Measurements from ENCODE around the gene CNTFR. TPM values are rescaled to one million over a fixed set of nuclear protein-coding genes. Genes with fewer than 3 reads are reported as not detected.

CNTFR gene
- total RNA-seq, 6 experiments from 2014 or later: 0.71 to 12.5 (median 3.4) TPM

GRCh38 chr9:34547960-34548611 is 41.4 kb downstream of the CNTFR start:
- TF ChIP-seq POLR2A (IDR thresholded peaks at IDR 0.05): no peak
- TF ChIP-seq, protein P1, sequence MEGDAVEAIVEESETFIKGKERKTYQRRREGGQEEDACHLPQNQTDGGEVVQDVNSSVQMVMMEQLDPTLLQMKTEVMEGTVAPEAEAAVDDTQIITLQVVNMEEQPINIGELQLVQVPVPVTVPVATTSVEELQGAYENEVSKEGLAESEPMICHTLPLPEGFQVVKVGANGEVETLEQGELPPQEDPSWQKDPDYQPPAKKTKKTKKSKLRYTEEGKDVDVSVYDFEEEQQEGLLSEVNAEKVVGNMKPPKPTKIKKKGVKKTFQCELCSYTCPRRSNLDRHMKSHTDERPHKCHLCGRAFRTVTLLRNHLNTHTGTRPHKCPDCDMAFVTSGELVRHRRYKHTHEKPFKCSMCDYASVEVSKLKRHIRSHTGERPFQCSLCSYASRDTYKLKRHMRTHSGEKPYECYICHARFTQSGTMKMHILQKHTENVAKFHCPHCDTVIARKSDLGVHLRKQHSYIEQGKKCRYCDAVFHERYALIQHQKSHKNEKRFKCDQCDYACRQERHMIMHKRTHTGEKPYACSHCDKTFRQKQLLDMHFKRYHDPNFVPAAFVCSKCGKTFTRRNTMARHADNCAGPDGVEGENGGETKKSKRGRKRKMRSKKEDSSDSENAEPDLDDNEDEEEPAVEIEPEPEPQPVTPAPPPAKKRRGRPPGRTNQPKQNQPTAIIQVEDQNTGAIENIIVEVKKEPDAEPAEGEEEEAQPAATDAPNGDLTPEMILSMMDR (IDR thresholded peaks at IDR 0.05): peak; percentile 83 to 91 (median 88)
- no peaks in the 10 kb centered on the region for H3K36me3 ChIP-seq
- peak; percentile 78 to 80 (median 80) for DNase-seq
- 6% methylated on average over 13 of the region's 13 CpGs for WGBS (ENCODE audit: insufficient coverage, low coverage, low lambda C conversion rate, missing lambda C conversion rate)
- ATAC-seq: peak; percentile 81 to 87 (median 85)
- no peak overlapping the region for H3K4me3 ChIP-seq
- H3K27me3 ChIP-seq: no peaks in the 10 kb centered on the region
- no peaks in the 10 kb centered on the region for H3K9me3 ChIP-seq
- intact Hi-C loops (cut with DNase I): loop anchor here in 1 of 2 donors (2.0 kb wide), 1 partner anchor 45 kb away; no protein-coding TSS in a partner anchor
- H3K27ac ChIP-seq: no peak overlapping the region
- peaks cover 0 to 16% (median 8%) of the 10 kb centered on the region in 4 donors for H3K4me1 ChIP-seq

DNA sequence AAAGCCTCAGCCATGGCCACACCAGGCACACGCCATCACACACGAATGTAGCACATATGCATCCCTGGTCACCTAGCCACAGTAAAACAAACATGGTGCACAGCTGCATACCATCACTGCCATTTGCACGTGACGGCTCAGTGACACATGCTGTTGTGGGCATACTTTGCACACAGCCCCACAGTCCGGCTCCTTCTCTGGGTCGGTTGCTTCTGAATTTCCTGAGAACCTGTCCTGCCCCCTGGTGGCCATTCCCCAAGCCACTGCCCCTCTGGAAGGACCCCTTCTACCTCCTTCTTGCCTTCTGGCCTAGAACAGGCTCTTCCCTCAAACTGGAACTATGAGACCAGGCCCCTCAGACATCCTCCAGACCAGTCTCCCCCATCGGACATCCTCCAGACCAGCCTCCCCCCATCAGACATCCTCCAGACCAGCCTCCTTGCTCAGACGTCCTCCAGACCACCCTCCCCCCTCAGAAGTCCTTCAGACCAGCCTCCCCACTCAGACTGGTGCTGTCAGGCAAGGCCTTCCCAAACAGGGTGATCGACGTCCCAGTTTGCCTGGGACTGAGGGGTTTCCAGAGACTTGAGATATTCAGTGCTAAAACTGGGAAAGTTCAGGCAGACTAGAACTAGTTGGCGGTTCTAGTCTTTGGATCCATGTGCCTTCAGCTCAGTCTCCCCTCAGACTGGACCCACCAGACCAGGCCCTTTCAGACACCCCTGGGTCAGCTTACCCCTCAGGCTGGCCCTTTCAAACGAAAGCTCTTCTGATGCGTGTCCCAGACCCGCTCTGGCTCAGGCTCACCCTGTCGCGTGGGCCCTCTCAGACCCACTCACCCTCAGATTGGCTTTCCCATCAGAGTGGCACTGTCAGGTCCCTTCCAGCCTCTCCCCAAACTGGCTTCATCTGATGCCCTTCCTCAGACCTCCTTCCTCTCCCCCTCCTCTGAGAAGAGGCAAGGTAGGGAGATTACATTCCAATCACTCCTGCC is 42.4 kb downstream of the CNTFR start:
- Histone ChIP-seq H3K9me3 (no peaks in the 10 kb centered on the region), H3K4me1 (peaks cover 0 to 17% (median 8%) of the 10 kb centered on the region in 4 donors), H3K27ac (no peak overlapping the region), H3K36me3 (no peaks in the 10 kb centered on the region), H3K4me3 (no peak overlapping the region), H3K27me3 (no peaks in the 10 kb centered on the region)
- DNase-seq (peak in 2 of 3 donors; percentile 66 to 77), ATAC-seq (peak; percentile 63 to 74 (median 73))
- intact Hi-C loops (cut with DNase I): loop anchor here in 1 of 2 donors (2.0 kb wide), 1 partner anchor 46 kb away; no protein-coding TSS in a partner anchor
- 55% methylated on average over 11 of the region's 16 CpGs for WGBS (ENCODE audit: insufficient coverage, low coverage, low lambda C conversion rate, missing lambda C conversion rate)
- TF ChIP-seq, protein P1 (IDR thresholded peaks at IDR 0.05): peak; percentile 59 to 74 (median 70)
- no peak for TF ChIP-seq POLR2A (IDR thresholded peaks at IDR 0.05)

DNA sequence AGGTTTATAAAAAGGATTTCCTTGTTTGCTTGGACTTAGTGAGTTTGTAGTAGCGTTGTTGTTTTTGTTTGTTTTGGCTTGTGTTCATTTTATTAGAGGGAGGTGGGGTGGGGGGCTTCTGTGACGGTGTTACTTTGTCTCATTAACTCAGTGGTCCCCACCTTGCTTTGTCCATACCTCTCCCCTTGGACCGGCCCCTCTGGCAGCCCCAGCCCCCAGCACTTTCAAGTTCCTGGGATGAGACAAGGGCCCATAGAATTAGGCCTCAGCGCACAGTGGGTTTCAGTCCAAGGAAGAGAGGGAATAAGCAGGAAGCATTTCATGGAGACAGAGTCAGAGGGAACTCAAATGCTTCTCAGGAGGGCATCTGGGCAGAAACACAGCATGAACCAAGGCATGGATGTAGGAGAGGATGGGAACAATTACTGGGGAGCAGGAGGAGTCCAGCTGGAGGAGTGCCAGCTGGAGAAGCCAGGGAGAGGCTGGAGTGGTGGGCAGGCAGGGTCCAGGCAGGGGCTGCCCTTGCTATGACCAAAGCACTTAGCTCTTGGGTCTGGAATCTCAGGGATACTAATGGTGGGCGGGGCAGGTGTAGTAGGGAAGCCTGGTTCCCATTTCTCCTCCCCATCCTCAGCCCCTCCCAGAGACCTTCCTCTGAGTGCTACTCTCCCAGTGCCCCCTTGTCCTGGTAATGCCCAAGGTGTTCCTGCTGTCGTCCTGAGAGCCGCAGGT is 43.3 kb downstream of the CNTFR start:
- DNase-seq (no peak), ATAC-seq (no peak)
- WGBS (ENCODE audit: insufficient coverage, low coverage, low lambda C conversion rate, missing lambda C conversion rate): 69% methylated on average over 7 of the region's 7 CpGs
- no peak overlapping the region for H3K27ac ChIP-seq
- H3K9me3 ChIP-seq: no peaks in the 10 kb centered on the region
- H3K4me1 ChIP-seq: peaks cover 0 to 17% (median 8%) of the 10 kb centered on the region in 4 donors
- intact Hi-C loops (cut with DNase I): loop anchor here in 1 of 2 donors (2.0 kb wide), 1 partner anchor 47 kb away; no protein-coding TSS in a partner anchor
- no peaks in the 10 kb centered on the region for H3K27me3 ChIP-seq
- no peaks in the 10 kb centered on the region for H3K36me3 ChIP-seq
- TF ChIP-seq, protein P1 (IDR thresholded peaks at IDR 0.05): no peak
- TF ChIP-seq POLR2A (IDR thresholded peaks at IDR 0.05): no peak
- no peak overlapping the region for H3K4me3 ChIP-seq

GRCh38 chr9:34545497-34545896 is 44.0 kb downstream of the CNTFR start:
- no peak for DNase-seq
- intact Hi-C loops (cut with DNase I): no loop called here
- WGBS (ENCODE audit: insufficient coverage, low coverage, low lambda C conversion rate, missing lambda C conversion rate): 67% methylated on average over 1 of the region's 6 CpGs
- no peak for ATAC-seq
- Histone ChIP-seq H3K27ac (no peak overlapping the region), H3K9me3 (no peaks in the 10 kb centered on the region), H3K4me3 (no peak overlapping the region), H3K4me1 (peaks cover 0 to 17% (median 8%) of the 10 kb centered on the region in 4 donors), H3K36me3 (no peaks in the 10 kb centered on the region), H3K27me3 (no peaks in the 10 kb centered on the region)
- TF ChIP-seq, protein P1 (IDR thresholded peaks at IDR 0.05): no peak
- no peak for TF ChIP-seq POLR2A (IDR thresholded peaks at IDR 0.05)
